Stimulated activated CD4-positive, alpha-beta T cell treated with anti-CD3 and anti-CD28 coated beads, Interleukin-2, amount 100 ng/mL, for 48 hours (primary cell): ENCODE data around the gene OR2T10.
"Not testable (repeated sequence)": the region's sequence is repeated elsewhere in the genome, so short reads cannot be mapped to it uniquely, and the experiment has no call there.

ENCODE experiments used
- DNase-seq, 2 donors: peaks; one replicate each; pipeline ENCODE4 v3.0.0-alpha.2; 2020

OR2T10 gene

GRCh38 chr1:248593226-248593625 is 4.3 kb downstream of the OR2T10 start:
- DNase-seq, result no peak

- DNase-seq, result no peak
Observed at GRCh38 chr1:248592655-248593054, 4.8 kb downstream of the OR2T10 start.

- DNase-seq, result no peak
Observed at GRCh38 chr1:248590055-248590454, 7.4 kb downstream of the OR2T10 start.

- no peak for DNase-seq
Observed at GRCh38 chr1:248589334-248589733, 8.2 kb downstream of the OR2T10 start.

GRCh38 chr1:248585266-248585665 is 12.2 kb downstream of the OR2T10 start:
- DNase-seq, result no peak

- DNase-seq, result no peak
Observed at GRCh38 chr1:248576260-248576980, 21.1 kb downstream of the OR2T10 start.

GRCh38 chr1:248574657-248575056 is 22.8 kb downstream of the OR2T10 start, which contains the start of gene OR2T34:
TSS of gene OR2T34 (minus strand) at chr1:248574757. CDS start at chr1:248574757, 0 bp downstream.
- DNase-seq, result not testable (repeated sequence)

GRCh38 chr1:248573856-248574255 is 23.6 kb downstream of the OR2T10 start:
- DNase-seq, result not testable (repeated sequence)

- not testable (repeated sequence) for DNase-seq
Observed at GRCh38 chr1:248572049-248572448, 25.5 kb downstream of the OR2T10 start.

- DNase-seq, result not testable (repeated sequence)
Observed at GRCh38 chr1:248570811-248571210, 26.7 kb downstream of the OR2T10 start.

GRCh38 chr1:248569049-248569448 is 28.5 kb downstream of the OR2T10 start:
- not testable (repeated sequence) for DNase-seq

- DNase-seq, result peak in 1 of 2 donors; percentile 2
Observed at GRCh38 chr1:248565530-248566373, 31.7 kb downstream of the OR2T10 start.

- not testable (repeated sequence) for DNase-seq
Observed at GRCh38 chr1:248562672-248563071, 34.8 kb downstream of the OR2T10 start, which contains the start of gene OR2T29. TSS of gene OR2T29 (minus strand) at chr1:248562772. CDS start at chr1:248559491, 3,281 bp downstream.

- not testable (repeated sequence) for DNase-seq
Observed at GRCh38 chr1:248551027-248551426, 46.5 kb downstream of the OR2T10 start.

- not testable (repeated sequence) for DNase-seq
Observed at GRCh38 chr1:248547383-248547782, 50.1 kb downstream of the OR2T10 start.
